PC-3 (cell line): ENCODE data around the gene MCCC1. TPM values are rescaled to one million over a fixed set of nuclear protein-coding genes. Genes with fewer than 3 reads are reported as not detected.

ENCODE experiments used
- ATAC-seq: fragments of 200-7000 bp; cut with Tn5 transposase; 2 replicates; pipeline ENCODE4 v1.9.1; 2020; ENCODE audit warnings: mild to moderate bottlenecking, moderate library complexity
- BruUV-seq: library from RNA; stranded (reverse); fragments of 400-500 nt; replicated peaks from 2 replicates; lab custom pipeline; 2021; lab: Mats Ljungman, UMichigan
- CTCF ChIA-PET: fragments of 300-600 bp; sonication (Branson Sonifier 250); formaldehyde crosslinking; loops from one replicate; lab custom pipeline; 2022; ENCODE audit warnings: antibody characterized with exemption; lab: Charles Lee
- POLR2A ChIA-PET: fragments of 300-600 bp; sonication (Branson Sonifier 250); formaldehyde crosslinking; loops from one replicate; lab custom pipeline; 2022; ENCODE audit warnings: antibody characterized with exemption; ENCODE audit not compliant: unreplicated experiment; lab: Charles Lee
- DNase-seq: peaks from one replicate; pipeline ENCODE4 v3.0.0-alpha.2; 2015
- H2AFZ ChIP-seq: fragments of 300-600 bp; sonication (generic); 2 replicates; pipeline ENCODE4 v1.6.0; 2016; ENCODE audit warnings: antibody characterized with exemption, low read length
- H3F3A ChIP-seq: fragments of 300-600 bp; sonication (generic); one replicate; pipeline ENCODE4 v1.6.0; 2017; ENCODE audit warnings: antibody characterized with exemption, low read length, control low read depth, mild to moderate bottlenecking; ENCODE audit not compliant: unreplicated experiment
- H3K27ac ChIP-seq: fragments of 300-600 bp; sonication (generic); 2 replicates; pipeline ENCODE4 v1.5.1; 2016; ENCODE audit warnings: mild to moderate bottlenecking, low read length
- H3K27me3 ChIP-seq: fragments of 300-600 bp; sonication (generic); 2 replicates; pipeline ENCODE4 v1.6.1; 2016; ENCODE audit warnings: low read length, mixed read lengths
- H3K36me3 ChIP-seq: fragments of 300-600 bp; sonication (generic); 2 replicates; pipeline ENCODE4 v1.6.1; 2016; ENCODE audit warnings: low read depth, mixed run types, low read length, mixed read lengths
- H3K4me1 ChIP-seq: fragments of 300-600 bp; sonication (generic); 2 replicates; pipeline ENCODE4 v1.5.1; 2016; ENCODE audit warnings: low read length; ENCODE audit not compliant: insufficient read depth
- H3K4me2 ChIP-seq: fragments of 300-600 bp; sonication (generic); 2 replicates; pipeline ENCODE4 v1.6.0; 2016; ENCODE audit warnings: low read length
- H3K4me3 ChIP-seq: fragments of 300-600 bp; sonication (generic); 2 replicates; pipeline ENCODE4 v1.5.1; 2016; ENCODE audit warnings: mild to moderate bottlenecking, low read length, mixed read lengths
- H3K79me2 ChIP-seq: fragments of 300-600 bp; sonication (generic); 2 replicates; pipeline ENCODE4 v1.6.1; 2017; ENCODE audit warnings: low read length, mixed read lengths
- H3K9ac ChIP-seq: fragments of 300-600 bp; sonication (generic); 2 replicates; pipeline ENCODE4 v1.6.0; 2016; ENCODE audit warnings: mild to moderate bottlenecking, low read length
- H3K9me2 ChIP-seq: fragments of 300-600 bp; sonication (generic); replicated peaks from 2 replicates; pipeline ENCODE4 v1.6.1; 2016; ENCODE audit warnings: mixed run types, low read length, mixed read lengths
- H3K9me3 ChIP-seq: fragments of 300-600 bp; sonication (generic); 2 replicates; pipeline ENCODE4 v1.6.1; 2016; ENCODE audit warnings: low read length, mixed read lengths
- H4K20me1 ChIP-seq: fragments of 300-600 bp; sonication (generic); 2 replicates; pipeline ENCODE4 v1.6.1; 2016; ENCODE audit warnings: low read length, mixed read lengths
- EZH2 ChIP-seq: fragments of 300-600 bp; sonication (generic); IDR thresholded peaks from one replicate; pipeline ENCODE4 v1.6.1; 2017; ENCODE audit warnings: antibody characterized with exemption, mild to moderate bottlenecking, low read length; ENCODE audit not compliant: unreplicated experiment
- EZH2phosphoT487 ChIP-seq: fragments of 300-600 bp; sonication (generic); IDR thresholded peaks from 2 replicates; pipeline ENCODE4 v1.6.1; 2018; ENCODE audit warnings: mild to moderate bottlenecking, antibody characterized with exemption, low read length, borderline replicate concordance
- intact Hi-C: fragments of 100-400 bp; cut with micrococcal nuclease; formaldehyde crosslinking; loops from 2 replicates; pipeline ENCODE4 v1.9.0; 2023
- total RNA-seq: library from RNA; depleted of rRNA; stranded (reverse); fragments of >200 nt; gene quantifications from 2 replicates; pipeline ENCODE4 v1.2.3, GENCODE V29; 2014
- TF ChIP-seq, protein P1 (sequence below): fragments of 300-600 bp; sonication (generic); conservative IDR thresholded peaks from 2 replicates; pipeline ENCODE4 v1.5.1; 2017; ENCODE audit warnings: antibody characterized with exemption, low read depth, mild to moderate bottlenecking, low read length

MCCC1 gene
- total RNA-seq, 1 experiment from 2014 or later: 18.5 TPM

DNA sequence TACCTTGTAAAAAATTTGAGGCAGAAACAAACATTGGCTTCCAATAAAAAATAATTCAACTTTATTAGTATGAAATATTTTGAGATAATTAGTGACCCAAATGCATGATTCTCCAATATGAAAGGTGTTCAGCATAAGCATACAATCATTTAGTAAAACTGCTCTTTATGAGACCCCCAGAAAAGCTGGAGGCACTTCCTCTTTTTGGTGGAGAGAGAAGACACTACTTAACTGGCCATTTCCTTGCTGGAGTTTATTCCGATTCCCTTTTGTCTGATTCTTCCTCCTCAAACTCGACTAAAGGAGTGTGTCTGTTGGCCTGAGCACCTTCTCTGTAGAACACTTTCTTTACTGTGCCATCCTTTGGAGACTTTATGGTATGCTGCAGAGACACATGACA, 84.1 kb downstream of the MCCC1 start:
- CTCF ChIA-PET: no interaction called here

DNA sequence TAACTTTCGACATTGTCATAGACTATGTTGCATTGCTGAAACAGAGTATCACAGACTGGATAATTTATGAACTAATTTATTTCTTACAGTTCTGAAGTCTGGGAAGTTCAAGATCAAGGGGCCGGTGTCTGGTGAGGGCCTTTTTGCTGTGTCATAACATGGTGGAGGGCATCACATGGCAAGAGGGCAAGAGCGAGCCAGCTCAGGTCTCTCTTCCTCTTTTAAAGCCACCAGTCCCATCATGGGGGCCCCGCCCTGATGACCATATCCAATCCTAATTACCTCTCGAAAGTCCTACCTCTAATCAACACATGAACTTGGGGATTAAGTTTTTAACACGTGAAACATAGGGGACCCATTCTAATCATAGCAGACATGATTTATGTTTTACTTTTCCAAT, 85.4 kb downstream of the MCCC1 start:
- Histone ChIP-seq H3K79me2 (no peaks in the 10 kb centered on the region), H3K9ac (no peak overlapping the region), H3K9me3 (no peaks in the 10 kb centered on the region), H4K20me1 (no peaks in the 10 kb centered on the region), H2AFZ (no peak overlapping the region), H3K4me2 (no peak overlapping the region), H3K36me3 (peaks cover 7% of the 10 kb centered on the region), H3K27ac (no peak overlapping the region), H3K27me3 (no peaks in the 10 kb centered on the region), H3K4me3 (no peak overlapping the region), H3F3A (no peaks in the 10 kb centered on the region), H3K4me1 (no peaks in the 10 kb centered on the region), H3K9me2 (no peaks in the 10 kb centered on the region)
- intact Hi-C loops: no loop called here
- TF ChIP-seq EZH2 (no peak), EZH2phosphoT487 (no peak)
- TF ChIP-seq, protein P1, sequence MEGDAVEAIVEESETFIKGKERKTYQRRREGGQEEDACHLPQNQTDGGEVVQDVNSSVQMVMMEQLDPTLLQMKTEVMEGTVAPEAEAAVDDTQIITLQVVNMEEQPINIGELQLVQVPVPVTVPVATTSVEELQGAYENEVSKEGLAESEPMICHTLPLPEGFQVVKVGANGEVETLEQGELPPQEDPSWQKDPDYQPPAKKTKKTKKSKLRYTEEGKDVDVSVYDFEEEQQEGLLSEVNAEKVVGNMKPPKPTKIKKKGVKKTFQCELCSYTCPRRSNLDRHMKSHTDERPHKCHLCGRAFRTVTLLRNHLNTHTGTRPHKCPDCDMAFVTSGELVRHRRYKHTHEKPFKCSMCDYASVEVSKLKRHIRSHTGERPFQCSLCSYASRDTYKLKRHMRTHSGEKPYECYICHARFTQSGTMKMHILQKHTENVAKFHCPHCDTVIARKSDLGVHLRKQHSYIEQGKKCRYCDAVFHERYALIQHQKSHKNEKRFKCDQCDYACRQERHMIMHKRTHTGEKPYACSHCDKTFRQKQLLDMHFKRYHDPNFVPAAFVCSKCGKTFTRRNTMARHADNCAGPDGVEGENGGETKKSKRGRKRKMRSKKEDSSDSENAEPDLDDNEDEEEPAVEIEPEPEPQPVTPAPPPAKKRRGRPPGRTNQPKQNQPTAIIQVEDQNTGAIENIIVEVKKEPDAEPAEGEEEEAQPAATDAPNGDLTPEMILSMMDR: no peak
- DNase-seq: no peak
- CTCF ChIA-PET: no interaction called here
- POLR2A ChIA-PET: no interaction called here
- ATAC-seq: no peak
- BruUV-seq: no TSS peak

More for the DNA sequence above, 84.1 kb downstream of the MCCC1 start:
- H4K20me1 ChIP-seq: no peaks in the 10 kb centered on the region
- H3K27me3 ChIP-seq: no peaks in the 10 kb centered on the region
- H2AFZ ChIP-seq: no peak overlapping the region
- no peaks in the 10 kb centered on the region for H3K9me2 ChIP-seq
- TF ChIP-seq, protein P1: no peak
- no peak for TF ChIP-seq EZH2
- TF ChIP-seq EZH2phosphoT487: no peak
- H3K4me3 ChIP-seq: no peak overlapping the region
- H3K36me3 ChIP-seq: peaks cover 7% of the 10 kb centered on the region
- no peaks in the 10 kb centered on the region for H3K4me1 ChIP-seq
- H3K9me3 ChIP-seq: no peaks in the 10 kb centered on the region
- DNase-seq (no peak), ATAC-seq (no peak)
- POLR2A ChIA-PET: no interaction called here
- no TSS peak for BruUV-seq
- H3K79me2 ChIP-seq: no peaks in the 10 kb centered on the region
- H3K4me2 ChIP-seq: no peak overlapping the region
- no peaks in the 10 kb centered on the region for H3F3A ChIP-seq
- H3K9ac ChIP-seq: no peak overlapping the region
- intact Hi-C loops: no loop called here
- no peak overlapping the region for H3K27ac ChIP-seq

DNA sequence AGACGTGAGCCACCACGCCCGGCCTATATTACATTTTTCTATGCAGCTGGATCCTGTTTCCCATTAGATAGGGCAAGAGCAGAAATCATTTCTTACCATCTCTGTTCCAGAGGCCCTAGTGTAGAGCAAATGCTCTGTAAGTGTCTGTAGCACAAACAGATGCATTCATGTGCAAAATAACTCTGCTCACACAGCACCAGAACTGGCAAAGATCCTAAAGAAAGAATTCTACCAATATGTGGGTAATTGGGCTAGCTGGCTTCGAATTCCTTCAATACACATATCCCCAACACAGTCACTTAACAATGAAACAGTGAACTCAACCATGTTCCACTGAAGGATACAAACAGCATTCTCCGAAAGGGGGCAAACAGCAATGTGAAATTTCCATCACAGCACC, 86.2 kb downstream of the MCCC1 start:
- intact Hi-C loops: no loop called here
- no peak for ATAC-seq

More for the DNA sequence above, 86.2 kb downstream of the MCCC1 start:
- ChIA-PET CTCF (no interaction called here), POLR2A (no interaction called here)
- Histone ChIP-seq H3K9me3 (no peaks in the 10 kb centered on the region), H3K4me2 (no peak overlapping the region), H3K36me3 (peaks cover 7% of the 10 kb centered on the region), H2AFZ (no peak overlapping the region), H3K27ac (no peak overlapping the region), H3K27me3 (no peaks in the 10 kb centered on the region), H3K79me2 (no peaks in the 10 kb centered on the region), H3K4me3 (no peak overlapping the region), H3K9me2 (no peaks in the 10 kb centered on the region), H3K9ac (no peak overlapping the region), H4K20me1 (no peaks in the 10 kb centered on the region), H3K4me1 (no peaks in the 10 kb centered on the region), H3F3A (no peaks in the 10 kb centered on the region)
- no TSS peak for BruUV-seq
- no peak for DNase-seq
- no peak for TF ChIP-seq EZH2
- TF ChIP-seq, protein P1: no peak
- no peak for TF ChIP-seq EZH2phosphoT487
